Pancreas (tissue), 10 donors: ENCODE results near the gene DDC. TPM values are rescaled to one million over a fixed set of nuclear protein-coding genes. Genes with fewer than 3 reads are reported as not detected.

Experiments used
- ATAC-seq, 4 donors: fragments of 200-7000 bp; cut with Tn5 transposase; one replicate each; pipeline versions ENCODE4 v1.8.0 to v1.9.1; 2020; ENCODE audit warnings: mild to moderate bottlenecking in 4 of 4, moderate library complexity in 4 of 4
- DNase-seq, 6 donors: peaks; one replicate each; pipeline ENCODE4 v3.0.0-alpha.2; 2020
- FAIRE-seq: peaks from 2 replicates; lab custom pipeline; 2012; peaks lifted over from hg19 to GRCh38; lab: Jason Lieb, UNC
- H3K27ac ChIP-seq, 4 donors: fragments of 200-600 bp; sonication (generic); 1 replicate in 3 of 4; 2 replicates in 1 of 4; pipeline versions ENCODE4 v1.5.0 to v1.8.0; 2020
- H3K27me3 ChIP-seq, 4 donors: fragments of 200-600 bp; one replicate each; pipeline ENCODE4 v1.8.0; 2021
- H3K36me3 ChIP-seq, 3 donors: fragments of 200-600 bp; sonication (generic) in 1 of 3; one replicate each; pipeline versions ENCODE4 v1.5.0 to v1.8.0; 2020 to 2021
- H3K4me1 ChIP-seq, 3 donors: fragments of 200-600 bp; one replicate each; pipeline ENCODE4 v1.8.0; 2021
- H3K4me3 ChIP-seq, 4 donors: fragments of 200-600 bp; sonication (generic) in 2 of 4; one replicate each; pipeline versions ENCODE4 v1.5.0 to v1.8.0; 2020 to 2021
- H3K9me3 ChIP-seq, 4 donors: fragments of 200-600 bp; one replicate each; pipeline ENCODE4 v1.8.0; 2021
- WGBS, 2 donors: extraction: QIAGEN DNeasy Blood & Tissue Kit; methylation state at CpG; one replicate each; pipeline ENCODE4 v1.1.7; 2013; 5-methylcytosine and 5-hydroxymethylcytosine counted together
- intact Hi-C, 3 donors: fragments of 100-400 bp; cut with DNase I; formaldehyde crosslinking; loops; one replicate each; pipeline versions ENCODE4 v1.11.1 to v1.14.2; 2022
- polyA plus RNA-seq, 2 donors: library from polyadenylated mRNA; stranded (reverse); fragments of 200-250 nt; gene quantifications; one replicate each; pipeline ENCODE4 v1.2.3, GENCODE V29; 2013
- total RNA-seq, 6 donors: library from RNA; stranded (reverse); fragmentation: NEBNext Ultra II Directional in 4 of 6; extraction: Animal tissue kit (Norgen Biotek cat#: 25700) in 4 of 6; gene quantifications; one replicate each; pipeline versions ENCODE4 v1.2.1 to v1.2.4, GENCODE V29; 2021 to 2023
- TF ChIP-seq, protein P1 (sequence below), 4 donors: fragments of 200-600 bp; sonication (generic) in 3 of 4; IDR thresholded peaks; one replicate each; pipeline versions ENCODE4 v1.5.0 to v1.8.0; 2021; ENCODE audit warnings: antibody characterized with exemption in 4 of 4
- donor health status: healthy with polysubstance abuse.
- donor health status: DM: no; HTN: no; CAD: no; lungs with moderate emphysema.
- donor health status: DM: no; HTN: no; CAD: no.
- donor health status: control.
- donor health status: control.
- donor health status: Bipolar disorder and iron deficiency.
- donor health status: DM: yes; HTN: yes; CAD: no.
- donor health status: DM: no; HTN: no; CAD: no.
- donor health status: DM: no; HTN: no; CAD: no.
- donor health status: DM: yes; HTN: yes; CAD: no.

The DDC gene
- total and polyA plus RNA-seq, 8 donors = 2.7 to 25.2 (median 12.0) TPM

DNA sequence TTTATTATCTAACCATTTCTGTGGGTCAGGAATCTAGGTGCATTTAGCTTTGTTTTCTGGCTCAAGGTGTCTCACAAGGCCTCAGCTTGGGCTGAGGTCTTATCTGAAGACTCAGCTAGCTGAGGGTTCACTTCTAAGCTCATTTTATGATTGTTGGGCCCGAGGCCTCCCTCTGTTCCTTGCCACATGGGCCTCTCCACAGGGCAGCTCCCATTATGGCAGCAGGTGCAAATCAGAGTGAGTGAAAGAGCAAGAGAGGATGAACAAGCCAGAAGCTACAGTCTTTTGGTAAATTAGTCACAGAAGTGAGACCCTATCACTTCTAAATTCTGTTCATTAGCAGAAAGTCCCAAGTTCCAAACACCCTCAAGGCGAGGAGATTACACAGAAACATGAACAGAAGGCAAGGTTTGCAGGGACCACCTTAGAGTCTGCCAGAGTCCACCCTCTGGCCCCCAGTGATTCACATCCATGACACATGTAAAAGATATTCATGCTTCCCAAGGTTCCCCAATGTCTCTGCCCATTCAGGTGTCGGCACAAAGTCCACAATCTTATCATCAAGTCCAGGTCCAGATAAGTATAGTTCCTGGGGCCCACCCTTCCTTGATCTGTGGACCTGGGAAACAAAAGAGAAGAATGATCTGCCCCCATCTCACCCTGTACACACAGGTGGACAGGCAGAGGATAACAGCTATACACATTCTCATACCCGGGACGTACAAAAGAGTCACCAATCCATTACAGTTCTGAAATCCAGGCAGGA, 138.7 kb downstream of the DDC start:
- DNase-seq = no peak
- no peak for ATAC-seq
- TF ChIP-seq, protein P1, sequence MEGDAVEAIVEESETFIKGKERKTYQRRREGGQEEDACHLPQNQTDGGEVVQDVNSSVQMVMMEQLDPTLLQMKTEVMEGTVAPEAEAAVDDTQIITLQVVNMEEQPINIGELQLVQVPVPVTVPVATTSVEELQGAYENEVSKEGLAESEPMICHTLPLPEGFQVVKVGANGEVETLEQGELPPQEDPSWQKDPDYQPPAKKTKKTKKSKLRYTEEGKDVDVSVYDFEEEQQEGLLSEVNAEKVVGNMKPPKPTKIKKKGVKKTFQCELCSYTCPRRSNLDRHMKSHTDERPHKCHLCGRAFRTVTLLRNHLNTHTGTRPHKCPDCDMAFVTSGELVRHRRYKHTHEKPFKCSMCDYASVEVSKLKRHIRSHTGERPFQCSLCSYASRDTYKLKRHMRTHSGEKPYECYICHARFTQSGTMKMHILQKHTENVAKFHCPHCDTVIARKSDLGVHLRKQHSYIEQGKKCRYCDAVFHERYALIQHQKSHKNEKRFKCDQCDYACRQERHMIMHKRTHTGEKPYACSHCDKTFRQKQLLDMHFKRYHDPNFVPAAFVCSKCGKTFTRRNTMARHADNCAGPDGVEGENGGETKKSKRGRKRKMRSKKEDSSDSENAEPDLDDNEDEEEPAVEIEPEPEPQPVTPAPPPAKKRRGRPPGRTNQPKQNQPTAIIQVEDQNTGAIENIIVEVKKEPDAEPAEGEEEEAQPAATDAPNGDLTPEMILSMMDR (IDR thresholded peaks at IDR 0.05) = no peak
- Histone ChIP-seq H3K36me3 (no peaks in the 10 kb centered on the region), H3K27me3 (no peaks in the 10 kb centered on the region), H3K4me1 (no peaks in the 10 kb centered on the region), H3K4me3 (no peak overlapping the region), H3K27ac (no peak overlapping the region), H3K9me3 (no peaks in the 10 kb centered on the region)
- 54 to 65% methylated on average over 5 of the region's 5 CpGs for WGBS, 2 donors
- intact Hi-C loops = no loop called here
- FAIRE-seq = no peak

DNA sequence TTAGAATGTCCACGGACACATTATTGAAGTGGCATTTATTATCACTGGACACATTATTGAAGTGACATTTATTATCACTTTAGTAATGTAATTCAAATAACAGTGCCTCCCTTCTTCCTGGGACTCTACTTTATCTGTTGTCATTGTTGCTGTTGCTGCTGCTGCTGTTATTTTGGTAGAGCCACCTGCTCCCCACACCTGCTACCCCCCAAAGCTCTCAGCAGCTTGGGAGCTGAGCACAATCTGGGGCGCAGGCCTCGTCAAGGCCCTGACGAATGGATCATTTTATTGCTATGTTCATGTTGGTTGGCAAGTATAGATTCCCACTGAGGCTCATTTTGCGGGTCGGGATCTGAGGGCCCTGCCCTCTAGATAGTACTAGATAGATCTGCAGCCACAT, 139.9 kb downstream of the DDC start:
- FAIRE-seq (no peak), DNase-seq (no peak), ATAC-seq (no peak)
- TF ChIP-seq, protein P1 (IDR thresholded peaks at IDR 0.05) = no peak
- Histone ChIP-seq H3K4me3 (no peak overlapping the region), H3K4me1 (no peaks in the 10 kb centered on the region), H3K9me3 (no peaks in the 10 kb centered on the region), H3K27me3 (no peaks in the 10 kb centered on the region), H3K27ac (no peak overlapping the region), H3K36me3 (no peaks in the 10 kb centered on the region)
- intact Hi-C loops = no loop called here
- 81 to 86% methylated on average over 6 of the region's 6 CpGs for WGBS, 2 donors

DNA sequence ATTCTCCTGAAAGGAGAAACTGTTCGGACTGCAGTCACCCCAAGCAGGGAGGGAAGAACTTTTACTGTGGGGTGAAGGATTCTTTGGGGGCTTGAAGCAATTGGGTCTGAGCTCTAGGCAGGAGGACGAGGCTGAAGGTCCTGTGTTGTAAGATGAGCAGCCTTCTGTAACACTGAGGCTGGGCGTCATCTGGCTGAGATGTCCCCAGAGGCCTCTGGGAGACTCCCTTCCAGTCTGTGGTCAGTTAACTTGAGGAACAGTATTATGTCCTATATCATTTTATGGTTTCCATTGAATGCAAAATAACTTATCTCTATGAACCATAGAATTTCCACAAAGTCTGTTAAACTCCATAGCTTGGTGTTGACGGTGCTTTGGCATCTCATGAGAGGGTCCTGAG, 141.3 kb downstream of the DDC start:
- H3K9me3 ChIP-seq = no peaks in the 10 kb centered on the region
- 53 to 61% methylated on average over 4 of the region's 4 CpGs for WGBS, 2 donors
- H3K27me3 ChIP-seq = no peaks in the 10 kb centered on the region
- DNase-seq (no peak), ATAC-seq (no peak), FAIRE-seq (no peak)
- H3K27ac ChIP-seq = no peak overlapping the region
- no peaks in the 10 kb centered on the region for H3K36me3 ChIP-seq
- H3K4me3 ChIP-seq = no peak overlapping the region
- TF ChIP-seq, protein P1 (IDR thresholded peaks at IDR 0.05) = no peak
- intact Hi-C loops = no loop called here
- H3K4me1 ChIP-seq = no peaks in the 10 kb centered on the region

- Histone ChIP-seq H3K4me1 (no peaks in the 10 kb centered on the region), H3K9me3 (no peaks in the 10 kb centered on the region), H3K27ac (no peak overlapping the region), H3K27me3 (no peaks in the 10 kb centered on the region), H3K36me3 (no peaks in the 10 kb centered on the region), H3K4me3 (no peak overlapping the region)
- 72 to 75% methylated on average over 6 of the region's 6 CpGs for WGBS, 2 donors
- intact Hi-C loops = no loop called here
- FAIRE-seq (no peak), DNase-seq (no peak), ATAC-seq (no peak)
- TF ChIP-seq, protein P1 (IDR thresholded peaks at IDR 0.05) = no peak
Observed at GRCh38 chr7:50422858-50423257, 142.3 kb downstream of the DDC start.

- DNase-seq (no peak), FAIRE-seq (no peak), ATAC-seq (no peak)
- intact Hi-C loops = no loop called here
- H3K4me3 ChIP-seq = no peak overlapping the region
- no peaks in the 10 kb centered on the region for H3K4me1 ChIP-seq
- no peaks in the 10 kb centered on the region for H3K9me3 ChIP-seq
- TF ChIP-seq, protein P1 (IDR thresholded peaks at IDR 0.05) = no peak
- no peaks in the 10 kb centered on the region for H3K27me3 ChIP-seq
- H3K27ac ChIP-seq = no peak overlapping the region
- H3K36me3 ChIP-seq = no peaks in the 10 kb centered on the region
- WGBS, 2 donors = 45 to 62% methylated on average over 3 of the region's 3 CpGs
Observed at GRCh38 chr7:50421043-50421442, 144.2 kb downstream of the DDC start.
